Neural crest cell (in vitro differentiated cells): ENCODE results near the gene KCNIP4. TPM values are rescaled to one million over a fixed set of nuclear protein-coding genes. Genes with fewer than 3 reads are reported as not detected.

ENCODE experiments used
- DNase-seq: peaks from one replicate; pipeline ENCODE4 v3.0.0; 2021; ENCODE audit warnings: low read depth, mixed read lengths, low spot score
- H3K27ac Mint-ChIP-seq: one replicate; pipeline ENCODE4 v1.8.0; 2021; ENCODE audit warnings: mild to moderate bottlenecking, mixed read lengths; ENCODE audit not compliant: unreplicated experiment
- H3K27me3 Mint-ChIP-seq: 2 replicates; pipeline ENCODE4 v1.8.0; 2021; ENCODE audit warnings: low read depth, mild to moderate bottlenecking, mixed read lengths
- H3K36me3 Mint-ChIP-seq: 2 replicates; pipeline ENCODE4 v1.8.0; 2021; ENCODE audit warnings: low read depth, mild to moderate bottlenecking, mixed read lengths
- H3K4me1 Mint-ChIP-seq: 2 replicates; pipeline ENCODE4 v1.8.0; 2021; ENCODE audit warnings: mixed read lengths
- H3K4me3 Mint-ChIP-seq: one replicate; pipeline ENCODE4 v1.8.0; 2021; ENCODE audit warnings: mild to moderate bottlenecking, mixed read lengths
- H3K9me3 Mint-ChIP-seq: 2 replicates; pipeline ENCODE4 v1.8.0; 2021; ENCODE audit warnings: mixed read lengths
- total RNA-seq: library from RNA; stranded (reverse); gene quantifications from 2 replicates; pipeline ENCODE4 v1.2.1, GENCODE V29; 2021
- TF ChIP-seq, protein P1 (sequence below): fragments of 200-600 bp; sonication (generic); conservative IDR thresholded peaks from 2 replicates; pipeline ENCODE4 v1.5.0; 2021; ENCODE audit warnings: antibody characterized with exemption, mild to moderate bottlenecking

KCNIP4 gene
- total RNA-seq, 1 donor from 2014 or later, result 0.33 TPM

DNA sequence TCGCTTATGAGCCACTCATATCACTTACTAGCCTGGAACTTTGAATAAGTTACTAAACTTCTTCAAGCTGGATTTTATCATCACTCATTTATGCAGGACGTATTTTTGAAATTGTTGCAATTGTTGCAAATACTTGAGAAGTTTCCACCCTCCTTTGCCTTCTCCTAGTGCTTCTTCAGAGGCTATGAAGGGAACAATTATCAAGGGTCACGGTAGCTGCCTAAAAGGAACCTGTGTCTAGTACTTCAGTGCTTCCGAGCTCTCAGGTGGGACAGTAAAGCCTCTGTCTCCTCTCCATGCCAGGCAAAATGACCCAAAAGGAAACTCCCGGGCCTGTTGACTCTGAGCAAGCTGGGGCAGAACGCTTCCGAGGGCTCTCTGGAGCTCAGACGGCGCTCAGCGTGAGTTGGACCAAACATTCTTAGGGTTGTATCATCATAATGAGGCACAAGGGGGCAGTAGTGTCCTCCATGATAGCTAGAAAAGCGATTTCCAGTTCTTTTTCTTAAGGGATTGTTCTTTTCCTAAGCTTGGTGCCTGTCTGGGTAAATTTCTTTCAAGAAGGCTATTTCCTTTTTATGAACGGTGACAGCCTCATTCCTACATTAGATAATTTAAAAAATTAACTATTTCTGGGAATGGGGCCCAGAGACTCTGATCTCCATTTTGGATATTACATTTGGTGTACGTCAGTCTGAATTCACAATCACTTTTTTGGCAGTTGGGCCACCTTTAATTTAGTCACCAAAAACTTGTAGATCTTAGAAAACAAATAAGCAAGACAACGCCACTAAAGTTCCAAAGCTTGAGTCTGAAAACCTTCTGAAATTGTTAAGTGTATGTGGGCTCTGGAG is 1175.2 kb downstream of the KCNIP4 start:
- peak; percentile 59 for DNase-seq
- Mint-ChIP-seq H3K9me3 (no peaks in the 10 kb centered on the region), H3K36me3 (no peaks in the 10 kb centered on the region), H3K4me1 (peaks cover 4% of the 10 kb centered on the region), H3K4me3 (no peak overlapping the region), H3K27me3 (no peaks in the 10 kb centered on the region), H3K27ac (no peak overlapping the region)
- TF ChIP-seq, protein P1, sequence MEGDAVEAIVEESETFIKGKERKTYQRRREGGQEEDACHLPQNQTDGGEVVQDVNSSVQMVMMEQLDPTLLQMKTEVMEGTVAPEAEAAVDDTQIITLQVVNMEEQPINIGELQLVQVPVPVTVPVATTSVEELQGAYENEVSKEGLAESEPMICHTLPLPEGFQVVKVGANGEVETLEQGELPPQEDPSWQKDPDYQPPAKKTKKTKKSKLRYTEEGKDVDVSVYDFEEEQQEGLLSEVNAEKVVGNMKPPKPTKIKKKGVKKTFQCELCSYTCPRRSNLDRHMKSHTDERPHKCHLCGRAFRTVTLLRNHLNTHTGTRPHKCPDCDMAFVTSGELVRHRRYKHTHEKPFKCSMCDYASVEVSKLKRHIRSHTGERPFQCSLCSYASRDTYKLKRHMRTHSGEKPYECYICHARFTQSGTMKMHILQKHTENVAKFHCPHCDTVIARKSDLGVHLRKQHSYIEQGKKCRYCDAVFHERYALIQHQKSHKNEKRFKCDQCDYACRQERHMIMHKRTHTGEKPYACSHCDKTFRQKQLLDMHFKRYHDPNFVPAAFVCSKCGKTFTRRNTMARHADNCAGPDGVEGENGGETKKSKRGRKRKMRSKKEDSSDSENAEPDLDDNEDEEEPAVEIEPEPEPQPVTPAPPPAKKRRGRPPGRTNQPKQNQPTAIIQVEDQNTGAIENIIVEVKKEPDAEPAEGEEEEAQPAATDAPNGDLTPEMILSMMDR, result peak; percentile 85

DNA sequence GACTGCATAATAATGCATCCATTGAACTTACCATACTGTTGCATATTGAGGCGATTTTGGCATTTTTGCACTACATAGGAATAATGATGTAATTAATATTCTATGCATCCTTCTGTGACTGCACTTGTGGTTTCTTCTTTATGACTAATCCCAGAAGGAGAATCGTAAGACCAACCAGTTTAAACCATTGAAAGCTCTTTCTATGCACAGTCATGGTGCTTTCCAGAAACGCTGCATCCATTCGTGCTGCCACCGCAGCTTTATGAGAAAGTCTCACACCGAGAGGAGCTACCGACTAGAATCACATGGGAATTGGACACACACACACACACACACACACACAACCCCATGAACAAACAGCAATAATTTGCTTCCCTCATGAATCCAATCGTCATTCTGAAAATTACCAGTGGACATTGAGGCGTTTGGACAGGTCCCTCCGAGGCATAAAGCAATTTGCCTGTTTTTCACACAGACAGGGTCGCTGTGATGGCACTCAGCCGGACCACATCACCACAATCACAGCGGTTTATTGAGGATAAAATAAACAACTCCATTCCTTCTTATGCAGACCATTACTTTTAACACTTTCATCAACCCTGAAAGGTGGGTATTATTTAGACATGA is 1184.1 kb downstream of the KCNIP4 start:
- no peaks in the 10 kb centered on the region for H3K9me3 Mint-ChIP-seq
- H3K4me1 Mint-ChIP-seq, result peaks cover 7% of the 10 kb centered on the region
- no peak overlapping the region for H3K27ac Mint-ChIP-seq
- TF ChIP-seq, protein P1, result no peak
- H3K4me3 Mint-ChIP-seq, result no peak overlapping the region
- no peaks in the 10 kb centered on the region for H3K36me3 Mint-ChIP-seq
- H3K27me3 Mint-ChIP-seq, result no peaks in the 10 kb centered on the region
- DNase-seq, result no peak

DNA sequence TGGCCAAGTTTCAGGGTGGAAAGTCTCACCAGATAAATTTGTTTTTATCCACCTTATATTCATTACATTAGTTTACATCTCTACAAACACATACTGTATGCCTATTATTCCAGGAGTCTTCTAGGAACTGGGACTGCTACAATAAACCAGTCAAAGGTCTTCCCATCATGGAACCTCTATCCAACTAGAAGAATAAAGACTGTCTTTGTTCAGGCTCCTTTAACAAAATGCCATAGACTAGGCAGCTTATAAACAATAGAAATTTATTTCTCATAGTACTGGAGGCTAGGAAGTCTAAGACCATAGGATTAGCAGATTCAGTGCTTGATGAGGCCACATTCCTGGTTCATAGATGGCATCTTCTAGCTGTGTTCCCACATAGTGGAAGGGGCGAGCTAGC is 1186.7 kb downstream of the KCNIP4 start:
- H3K27ac Mint-ChIP-seq, result no peak overlapping the region
- H3K36me3 Mint-ChIP-seq, result no peaks in the 10 kb centered on the region
- TF ChIP-seq, protein P1, result no peak
- H3K4me3 Mint-ChIP-seq, result no peak overlapping the region
- peaks cover 7% of the 10 kb centered on the region for H3K4me1 Mint-ChIP-seq
- H3K9me3 Mint-ChIP-seq, result no peaks in the 10 kb centered on the region
- H3K27me3 Mint-ChIP-seq, result no peaks in the 10 kb centered on the region
- DNase-seq, result no peak

DNA sequence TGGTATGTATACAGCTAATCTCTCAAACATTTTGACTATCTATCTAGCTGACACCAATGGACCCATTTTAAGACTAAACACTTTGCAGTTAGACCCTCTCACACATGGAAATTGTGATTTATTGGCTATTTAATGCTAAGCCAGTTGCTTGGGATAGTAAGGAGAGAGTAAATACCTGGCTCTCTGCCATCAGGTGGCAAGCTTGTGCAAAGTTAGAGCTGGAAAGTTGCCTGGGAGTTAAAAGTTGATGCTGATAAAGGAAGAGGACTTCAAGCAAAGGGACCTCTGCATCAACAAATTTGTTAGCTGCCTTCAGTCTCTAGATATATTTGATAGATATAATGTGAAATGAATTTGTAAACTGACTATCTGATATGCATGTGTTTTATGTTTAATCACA is 1187.2 kb downstream of the KCNIP4 start:
- Mint-ChIP-seq H3K4me1 (peaks cover 7% of the 10 kb centered on the region), H3K9me3 (no peaks in the 10 kb centered on the region), H3K27me3 (no peaks in the 10 kb centered on the region), H3K36me3 (no peaks in the 10 kb centered on the region), H3K4me3 (no peak overlapping the region), H3K27ac (no peak overlapping the region)
- no peak for DNase-seq
- TF ChIP-seq, protein P1, result no peak

DNA sequence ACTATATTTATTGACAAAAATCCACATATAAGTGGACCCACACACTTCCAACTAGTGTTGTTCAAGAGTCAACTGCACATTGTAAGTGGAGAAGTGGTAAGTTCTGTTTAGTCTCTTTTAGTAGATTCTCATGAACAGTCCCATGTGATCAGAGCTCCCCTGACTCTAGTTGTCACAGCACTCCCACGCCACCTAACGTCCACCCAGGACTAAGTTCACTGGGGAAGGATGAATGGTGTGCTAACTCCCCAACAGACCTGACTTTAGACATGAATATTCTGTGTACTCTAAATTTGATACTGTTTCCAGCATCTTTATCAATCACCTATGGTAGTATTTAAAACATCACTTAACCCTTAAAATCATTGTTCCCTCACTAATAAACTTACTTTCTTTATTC is 1188.5 kb downstream of the KCNIP4 start:
- no peak overlapping the region for H3K4me3 Mint-ChIP-seq
- peaks cover 7% of the 10 kb centered on the region for H3K4me1 Mint-ChIP-seq
- H3K9me3 Mint-ChIP-seq, result no peaks in the 10 kb centered on the region
- H3K36me3 Mint-ChIP-seq, result no peaks in the 10 kb centered on the region
- TF ChIP-seq, protein P1, result no peak
- H3K27ac Mint-ChIP-seq, result peak overlapping the region; percentile 30
- no peak for DNase-seq
- no peaks in the 10 kb centered on the region for H3K27me3 Mint-ChIP-seq
